ENCODE results near the gene COG2.

COG2 gene

GRCh38 chr1:230709619-230710542, 67.6 kb downstream of the COG2 start:
- H3K4me3 ChIP-seq (ENCODE audit: low read depth, low read length): no peak overlapping the region
- no peak for TF ChIP-seq CTCF (IDR thresholded peaks at IDR 0.05; ENCODE audit: low read depth, low read length)

- no peak overlapping the region for H3K4me3 ChIP-seq (ENCODE audit: low read depth, low read length)
- TF ChIP-seq CTCF (IDR thresholded peaks at IDR 0.05; ENCODE audit: low read depth, low read length): no peak
Measured at GRCh38 chr1:230710543-230710904, 68.2 kb downstream of the COG2 start.

DNA sequence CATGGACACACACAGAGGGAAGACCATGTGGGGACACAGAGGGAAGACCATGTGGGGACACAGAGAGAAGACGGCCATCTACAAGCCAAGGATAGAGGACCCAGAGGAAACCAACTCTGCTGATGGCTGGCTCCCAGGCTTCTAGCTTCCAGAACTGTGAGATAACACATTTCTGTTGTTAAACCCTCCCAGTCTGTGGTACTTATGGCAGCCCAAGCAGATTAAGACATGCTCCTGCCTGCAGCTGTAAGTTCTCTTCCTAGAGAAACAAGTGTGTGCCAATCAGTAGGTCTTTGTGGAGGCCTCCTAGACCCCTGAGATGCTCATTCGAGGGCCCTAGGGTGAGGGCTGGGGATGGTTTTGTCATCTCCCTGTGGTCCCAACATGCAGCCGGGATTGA, 69.0 kb downstream of the COG2 start:
- TF ChIP-seq CTCF (IDR thresholded peaks at IDR 0.05; ENCODE audit: low read depth, low read length): no peak
- H3K4me3 ChIP-seq (ENCODE audit: low read depth, low read length): no peak overlapping the region

GRCh38 chr1:230712470-230712942, 70.2 kb downstream of the COG2 start:
- H3K4me3 ChIP-seq (ENCODE audit: low read depth, low read length): no peak overlapping the region
- no peak for TF ChIP-seq CTCF (IDR thresholded peaks at IDR 0.05; ENCODE audit: low read depth, low read length)

DNA sequence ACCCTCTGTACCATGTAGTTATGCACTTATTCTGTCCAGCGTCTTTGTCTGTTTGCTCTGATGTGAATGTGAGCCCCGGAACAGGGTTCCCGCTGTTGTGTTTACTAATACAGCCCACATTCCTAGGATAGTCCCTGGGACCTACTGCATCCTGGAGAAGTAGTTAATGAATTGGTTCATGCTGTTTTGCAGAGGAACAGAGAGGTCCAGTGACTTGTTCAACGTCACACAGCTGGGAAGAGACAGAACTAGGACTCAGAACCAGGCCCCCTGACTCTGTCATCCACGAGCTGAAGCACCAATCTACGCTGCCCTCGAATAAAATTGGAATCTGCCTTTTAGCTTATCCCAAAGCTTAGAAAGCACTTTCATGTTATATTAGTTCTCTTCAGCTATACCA, 70.9 kb downstream of the COG2 start:
- no peak overlapping the region for H3K4me3 ChIP-seq (ENCODE audit: low read depth, low read length)
- no peak for TF ChIP-seq CTCF (IDR thresholded peaks at IDR 0.05; ENCODE audit: low read depth, low read length)

- no peak for TF ChIP-seq CTCF (IDR thresholded peaks at IDR 0.05; ENCODE audit: low read depth, low read length)
- no peak overlapping the region for H3K4me3 ChIP-seq (ENCODE audit: low read depth, low read length)
Measured at GRCh38 chr1:230713547-230713914, 71.2 kb downstream of the COG2 start.

- no peak for TF ChIP-seq CTCF (IDR thresholded peaks at IDR 0.05; ENCODE audit: low read depth, low read length)
- H3K4me3 ChIP-seq (ENCODE audit: low read depth, low read length): no peak within 1 kb of the TSS
Measured at GRCh38 chr1:230713915-230714764, 71.9 kb downstream of the COG2 start, which contains the start of gene AGT. Gene AGT (minus strand): TSS chr1:230714122. CDS start chr1:230710823, 3,299 bp downstream.

All from WI38 (cell line).